ENCODE results near the gene LRRC17.

GRCh38 chr7:102875700-102876295 lies 37.0 kb upstream of the LRRC17 start:
- no peak for TF ChIP-seq SUZ12 (IDR thresholded peaks at IDR 0.05; ENCODE audit: extremely low read depth, insufficient read depth, insufficient read length)
- no peak for TF ChIP-seq ZNF274 (IDR thresholded peaks at IDR 0.05; ENCODE audit: low read depth, low read length)
- no peak for TF ChIP-seq YY1 (IDR thresholded peaks at IDR 0.05; ENCODE audit: insufficient read depth, insufficient read length)

All from NT2/D1 (cell line).